Liver (tissue), 9 donors: Measurements from ENCODE around the gene CSNK1A1L. TPM values are rescaled to one million over a fixed set of nuclear protein-coding genes. Genes with fewer than 3 reads are reported as not detected.

Source experiments
- DNase-seq: peaks from one replicate; pipeline ENCODE4 v3.0.0-alpha.2; 2017; ENCODE audit warnings: low spot score
- H3K27ac ChIP-seq, 2 donors: one replicate each; pipeline ENCODE4 v1.7.0; 2013; ENCODE audit warnings: inconsistent platforms in 2 of 2, low read length in 2 of 2, control low read depth in 1 of 2, low read depth in 1 of 2, mild to moderate bottlenecking in 1 of 2
- H3K27me3 ChIP-seq, 4 donors: one replicate each; pipeline versions ENCODE4 v1.6.1 to v1.7.0; 2013; ENCODE audit warnings: low read length in 3 of 4, inconsistent platforms in 1 of 4, mild to moderate bottlenecking in 1 of 4, moderate library complexity in 1 of 4; ENCODE audit not compliant: control insufficient read depth in 4 of 4, insufficient read depth in 4 of 4
- H3K36me3 ChIP-seq, 4 donors: one replicate each; pipeline versions ENCODE4 v1.6.1 to v1.7.0; 2013; ENCODE audit warnings: low read length in 3 of 4, mild to moderate bottlenecking in 3 of 4, low read depth in 1 of 4, moderate library complexity in 1 of 4; ENCODE audit not compliant: control insufficient read depth in 4 of 4, insufficient read depth in 3 of 4
- H3K4me1 ChIP-seq, 4 donors: one replicate each; pipeline versions ENCODE4 v1.6.1 to v1.7.0; 2013; ENCODE audit warnings: low read length in 3 of 4, mild to moderate bottlenecking in 3 of 4, moderate library complexity in 1 of 4; ENCODE audit not compliant: control insufficient read depth in 4 of 4, insufficient read depth in 4 of 4
- H3K4me3 ChIP-seq, 3 donors: one replicate each; pipeline versions ENCODE4 v1.6.1 to v1.7.0; 2013; ENCODE audit warnings: low read length in 3 of 3, control low read depth in 1 of 3, low read depth in 1 of 3, mild to moderate bottlenecking in 1 of 3
- H3K9ac ChIP-seq, 2 donors: one replicate each; pipeline ENCODE4 v1.7.0; 2013; ENCODE audit warnings: low read length in 2 of 2, mild to moderate bottlenecking in 2 of 2, moderate library complexity in 2 of 2, control low read depth in 1 of 2, low read depth in 1 of 2
- H3K9me3 ChIP-seq, 4 donors: one replicate each; pipeline versions ENCODE4 v1.6.1 to v1.7.0; 2013; ENCODE audit warnings: low read length in 3 of 4; ENCODE audit not compliant: control insufficient read depth in 4 of 4
- EGR1 ChIP-seq, 2 donors: IDR thresholded peaks; 2 replicates each; pipeline ENCODE4 v1.6.1; 2016 to 2018; ENCODE audit warnings: antibody characterized with exemption in 2 of 2, low read depth in 2 of 2
- FOXA1 ChIP-seq: IDR thresholded peaks from 2 replicates; pipeline ENCODE4 v1.6.1; 2016; ENCODE audit warnings: antibody characterized with exemption
- FOXA2 ChIP-seq: IDR thresholded peaks from 2 replicates; pipeline ENCODE4 v1.6.1; 2016; ENCODE audit warnings: antibody characterized with exemption
- GABPA ChIP-seq, 2 donors: IDR thresholded peaks in 1 of 2; conservative IDR thresholded peaks in 1 of 2; 2 replicates each; pipeline ENCODE4 v1.6.1; 2016; ENCODE audit warnings: antibody characterized with exemption in 2 of 2, mild to moderate bottlenecking in 1 of 2, moderate library complexity in 1 of 2
- HNF4G ChIP-seq: IDR thresholded peaks from 2 replicates; pipeline ENCODE4 v1.6.1; 2016; ENCODE audit warnings: antibody characterized with exemption
- JUND ChIP-seq, 2 donors: IDR thresholded peaks; 2 replicates each; pipeline ENCODE4 v1.6.1; 2016; ENCODE audit warnings: antibody characterized with exemption in 2 of 2
- RAD21 ChIP-seq, 2 donors: IDR thresholded peaks; 2 replicates each; pipeline ENCODE4 v1.6.1; 2016; ENCODE audit warnings: antibody characterized with exemption in 2 of 2, mild to moderate bottlenecking in 2 of 2
- RXRA ChIP-seq, 2 donors: IDR thresholded peaks; 2 replicates each; pipeline ENCODE4 v1.6.1; 2017 to 2018; ENCODE audit warnings: antibody characterized with exemption in 2 of 2, mild to moderate bottlenecking in 1 of 2
- SP1 ChIP-seq: IDR thresholded peaks from 2 replicates; pipeline ENCODE4 v1.6.1; 2018; ENCODE audit warnings: antibody characterized with exemption, mild to moderate bottlenecking
- TAF1 ChIP-seq: conservative IDR thresholded peaks from 2 replicates; pipeline ENCODE4 v1.6.1; 2016; ENCODE audit warnings: antibody characterized with exemption, mild to moderate bottlenecking
- YY1 ChIP-seq: IDR thresholded peaks from 2 replicates; pipeline ENCODE4 v1.6.1; 2016; ENCODE audit warnings: antibody characterized with exemption, mild to moderate bottlenecking
- WGBS: extraction: QIAGEN DNeasy Blood & Tissue Kit; methylation state at CpG from one replicate; pipeline ENCODE4 v1.1.7; 2013; 5-methylcytosine and 5-hydroxymethylcytosine counted together
- polyA plus RNA-seq, 2 donors: library from polyadenylated mRNA; stranded (reverse) in 1 of 2; unstranded in 1 of 2; fragments of 200-250 nt in 1 of 2; fragments of >200 nt in 1 of 2; fragmentation: Nextera tagmentation in 1 of 2; extraction: Ambion mirVana in 1 of 2; gene quantifications; one replicate each; pipeline versions ENCODE4 v1.2.1 to v1.2.3, GENCODE V29; 2013 to 2015
- total RNA-seq, 2 donors: library from RNA; depleted of rRNA; stranded (reverse); fragments of >200 nt; gene quantifications; one replicate each; pipeline ENCODE4 v1.2.3, GENCODE V29; 2014
- TF ChIP-seq, protein P1 (sequence below): IDR thresholded peaks from 2 replicates; pipeline ENCODE4 v1.6.1; 2016; ENCODE audit warnings: antibody characterized with exemption
- TF ChIP-seq, protein P2 (sequence below): IDR thresholded peaks from 2 replicates; pipeline ENCODE4 v1.6.1; 2016; ENCODE audit warnings: antibody characterized with exemption
- TF ChIP-seq, protein P3 (sequence below): IDR thresholded peaks from 2 replicates; pipeline ENCODE4 v1.6.1; 2016; ENCODE audit warnings: antibody characterized with exemption, mild to moderate bottlenecking
- TF ChIP-seq, protein P4 (sequence below): IDR thresholded peaks from 2 replicates; pipeline ENCODE4 v1.6.1; 2016; ENCODE audit warnings: antibody characterized with exemption
- donor health status: healthy.
- donor health status: healthy.
- donor health status: healthy.
- donor health status: healthy.
- donor health status: healthy.

CSNK1A1L gene
- total and polyA plus RNA-seq, 4 donors, result not detected

DNA sequence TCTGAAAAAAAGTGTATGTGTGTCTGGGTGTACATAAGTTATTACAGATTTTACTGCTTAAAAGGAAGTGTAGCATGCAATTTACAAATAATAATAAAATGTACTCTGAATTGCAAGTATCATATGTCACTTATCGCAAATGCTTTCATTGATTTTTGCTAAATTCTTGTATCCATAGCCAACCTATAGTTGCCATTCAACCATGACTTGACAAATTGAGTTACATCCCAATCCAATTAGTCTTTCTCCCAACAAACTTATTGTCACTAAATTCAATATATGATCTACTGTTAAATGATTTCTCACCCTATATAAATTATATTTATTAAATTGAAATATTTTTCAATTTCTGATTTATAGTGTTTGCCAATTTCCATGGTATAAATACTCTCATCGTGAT, 28.6 kb downstream of the CSNK1A1L start:
- Histone ChIP-seq H3K27ac (no peak overlapping the region), H3K4me1 (peaks cover 0 to 7% (median 0%) of the 10 kb centered on the region in 4 donors), H3K9me3 (no peaks in the 10 kb centered on the region), H3K4me3 (no peak overlapping the region), H3K9ac (no peak overlapping the region), H3K36me3 (no peaks in the 10 kb centered on the region), H3K27me3 (no peaks in the 10 kb centered on the region)
- 91% methylated on average over 2 of the region's 2 CpGs for WGBS
- TF ChIP-seq GABPA (IDR thresholded peaks at IDR 0.05 in 1 of 2, conservative IDR thresholded peaks at IDR 0.05 in 1 of 2), result no peak
- TF ChIP-seq, protein P1, sequence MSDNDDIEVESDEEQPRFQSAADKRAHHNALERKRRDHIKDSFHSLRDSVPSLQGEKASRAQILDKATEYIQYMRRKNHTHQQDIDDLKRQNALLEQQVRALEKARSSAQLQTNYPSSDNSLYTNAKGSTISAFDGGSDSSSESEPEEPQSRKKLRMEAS, result no peak
- no peak for TF ChIP-seq RAD21 (IDR thresholded peaks at IDR 0.05)
- TF ChIP-seq HNF4G, result no peak
- TF ChIP-seq, protein P2, sequence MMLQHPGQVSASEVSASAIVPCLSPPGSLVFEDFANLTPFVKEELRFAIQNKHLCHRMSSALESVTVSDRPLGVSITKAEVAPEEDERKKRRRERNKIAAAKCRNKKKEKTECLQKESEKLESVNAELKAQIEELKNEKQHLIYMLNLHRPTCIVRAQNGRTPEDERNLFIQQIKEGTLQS, result no peak
- no peak for TF ChIP-seq RXRA (IDR thresholded peaks at IDR 0.05)
- no peak for DNase-seq

DNA sequence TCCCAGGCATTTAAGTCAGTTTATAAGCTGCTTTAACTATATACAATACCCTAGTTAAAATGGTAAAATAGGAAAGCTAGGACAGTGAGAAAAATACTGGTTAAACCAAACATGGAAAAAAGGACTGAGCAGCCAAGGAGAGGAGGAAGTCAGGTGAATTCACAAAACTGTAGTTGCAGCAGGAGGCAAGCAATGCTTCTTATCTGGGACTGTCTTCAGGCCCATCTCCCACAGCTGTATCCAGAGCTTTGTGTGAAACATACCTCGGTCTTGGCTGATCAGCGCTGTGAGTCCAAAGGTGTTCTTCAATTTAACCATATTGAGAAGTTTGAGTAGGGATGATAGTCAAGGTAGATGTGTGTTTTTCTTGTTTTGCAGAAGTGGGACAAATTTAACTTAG, 30.3 kb downstream of the CSNK1A1L start:
- Histone ChIP-seq H3K4me1 (peaks cover 0 to 8% (median 0%) of the 10 kb centered on the region in 4 donors), H3K27me3 (no peaks in the 10 kb centered on the region), H3K27ac (no peak overlapping the region), H3K36me3 (no peaks in the 10 kb centered on the region), H3K9ac (no peak overlapping the region), H3K9me3 (no peaks in the 10 kb centered on the region), H3K4me3 (no peak overlapping the region)
- 79% methylated on average over 2 of the region's 2 CpGs for WGBS
- TF ChIP-seq RXRA (IDR thresholded peaks at IDR 0.05) (no peak), SP1 (no peak), RAD21 (IDR thresholded peaks at IDR 0.05) (no peak), HNF4G (no peak), GABPA (IDR thresholded peaks at IDR 0.05 in 1 of 2, conservative IDR thresholded peaks at IDR 0.05 in 1 of 2) (no peak), FOXA2 (no peak), YY1 (no peak), EGR1 (IDR thresholded peaks at IDR 0.05; ENCODE audit: low read depth in 2 of 2) (no peak), FOXA1 (no peak), JUND (IDR thresholded peaks at IDR 0.05) (no peak), TAF1 (no peak)
- TF ChIP-seq, protein P3, sequence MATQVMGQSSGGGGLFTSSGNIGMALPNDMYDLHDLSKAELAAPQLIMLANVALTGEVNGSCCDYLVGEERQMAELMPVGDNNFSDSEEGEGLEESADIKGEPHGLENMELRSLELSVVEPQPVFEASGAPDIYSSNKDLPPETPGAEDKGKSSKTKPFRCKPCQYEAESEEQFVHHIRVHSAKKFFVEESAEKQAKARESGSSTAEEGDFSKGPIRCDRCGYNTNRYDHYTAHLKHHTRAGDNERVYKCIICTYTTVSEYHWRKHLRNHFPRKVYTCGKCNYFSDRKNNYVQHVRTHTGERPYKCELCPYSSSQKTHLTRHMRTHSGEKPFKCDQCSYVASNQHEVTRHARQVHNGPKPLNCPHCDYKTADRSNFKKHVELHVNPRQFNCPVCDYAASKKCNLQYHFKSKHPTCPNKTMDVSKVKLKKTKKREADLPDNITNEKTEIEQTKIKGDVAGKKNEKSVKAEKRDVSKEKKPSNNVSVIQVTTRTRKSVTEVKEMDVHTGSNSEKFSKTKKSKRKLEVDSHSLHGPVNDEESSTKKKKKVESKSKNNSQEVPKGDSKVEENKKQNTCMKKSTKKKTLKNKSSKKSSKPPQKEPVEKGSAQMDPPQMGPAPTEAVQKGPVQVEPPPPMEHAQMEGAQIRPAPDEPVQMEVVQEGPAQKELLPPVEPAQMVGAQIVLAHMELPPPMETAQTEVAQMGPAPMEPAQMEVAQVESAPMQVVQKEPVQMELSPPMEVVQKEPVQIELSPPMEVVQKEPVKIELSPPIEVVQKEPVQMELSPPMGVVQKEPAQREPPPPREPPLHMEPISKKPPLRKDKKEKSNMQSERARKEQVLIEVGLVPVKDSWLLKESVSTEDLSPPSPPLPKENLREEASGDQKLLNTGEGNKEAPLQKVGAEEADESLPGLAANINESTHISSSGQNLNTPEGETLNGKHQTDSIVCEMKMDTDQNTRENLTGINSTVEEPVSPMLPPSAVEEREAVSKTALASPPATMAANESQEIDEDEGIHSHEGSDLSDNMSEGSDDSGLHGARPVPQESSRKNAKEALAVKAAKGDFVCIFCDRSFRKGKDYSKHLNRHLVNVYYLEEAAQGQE, result no peak
- TF ChIP-seq, protein P1, result no peak
- TF ChIP-seq, protein P2, result no peak
- no peak for DNase-seq

DNA sequence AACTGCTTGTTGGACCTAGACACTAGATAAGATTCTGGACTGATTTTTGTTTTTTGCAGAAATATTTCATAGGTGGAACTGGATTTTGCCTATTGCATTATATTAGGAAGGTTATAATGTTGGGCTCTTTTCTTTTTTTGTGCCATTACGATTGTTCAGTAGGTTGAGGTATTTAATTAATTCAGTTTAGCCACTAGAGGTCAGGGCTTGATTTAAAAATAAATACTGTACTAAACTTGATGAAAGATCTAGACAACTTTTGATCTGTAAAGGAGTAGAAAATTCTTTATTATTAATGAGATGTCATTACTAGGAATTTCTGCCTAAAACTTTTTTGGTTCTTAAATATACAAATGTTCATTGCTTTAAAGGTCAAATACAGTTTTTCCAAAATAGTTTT, 30.8 kb downstream of the CSNK1A1L start:
- H3K27me3 ChIP-seq, result no peaks in the 10 kb centered on the region
- H3K9ac ChIP-seq, result no peak overlapping the region
- no peak overlapping the region for H3K27ac ChIP-seq
- H3K4me1 ChIP-seq, result peaks cover 0 to 8% (median 0%) of the 10 kb centered on the region in 4 donors
- H3K4me3 ChIP-seq, result no peak overlapping the region
- no peaks in the 10 kb centered on the region for H3K9me3 ChIP-seq
- H3K36me3 ChIP-seq, result no peaks in the 10 kb centered on the region
- 2% methylated on average over 1 of the region's 1 CpG for WGBS
- DNase-seq, result no peak
- TF ChIP-seq JUND (IDR thresholded peaks at IDR 0.05), result no peak
- no peak for TF ChIP-seq FOXA1
- TF ChIP-seq, protein P3, result no peak
- TF ChIP-seq TAF1, result no peak
- no peak for TF ChIP-seq HNF4G
- TF ChIP-seq GABPA (IDR thresholded peaks at IDR 0.05 in 1 of 2, conservative IDR thresholded peaks at IDR 0.05 in 1 of 2), result no peak
- TF ChIP-seq RAD21 (IDR thresholded peaks at IDR 0.05), result peak; percentile 64 to 66
- no peak for TF ChIP-seq RXRA (IDR thresholded peaks at IDR 0.05)
- TF ChIP-seq, protein P4, sequence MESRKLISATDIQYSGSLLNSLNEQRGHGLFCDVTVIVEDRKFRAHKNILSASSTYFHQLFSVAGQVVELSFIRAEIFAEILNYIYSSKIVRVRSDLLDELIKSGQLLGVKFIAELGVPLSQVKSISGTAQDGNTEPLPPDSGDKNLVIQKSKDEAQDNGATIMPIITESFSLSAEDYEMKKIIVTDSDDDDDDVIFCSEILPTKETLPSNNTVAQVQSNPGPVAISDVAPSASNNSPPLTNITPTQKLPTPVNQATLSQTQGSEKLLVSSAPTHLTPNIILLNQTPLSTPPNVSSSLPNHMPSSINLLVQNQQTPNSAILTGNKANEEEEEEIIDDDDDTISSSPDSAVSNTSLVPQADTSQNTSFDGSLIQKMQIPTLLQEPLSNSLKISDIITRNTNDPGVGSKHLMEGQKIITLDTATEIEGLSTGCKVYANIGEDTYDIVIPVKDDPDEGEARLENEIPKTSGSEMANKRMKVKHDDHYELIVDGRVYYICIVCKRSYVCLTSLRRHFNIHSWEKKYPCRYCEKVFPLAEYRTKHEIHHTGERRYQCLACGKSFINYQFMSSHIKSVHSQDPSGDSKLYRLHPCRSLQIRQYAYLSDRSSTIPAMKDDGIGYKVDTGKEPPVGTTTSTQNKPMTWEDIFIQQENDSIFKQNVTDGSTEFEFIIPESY, result no peak
- TF ChIP-seq YY1, result no peak
- TF ChIP-seq, protein P2, result no peak
